Glomerular visceral epithelial cell (primary cell): ENCODE data around the gene PARVG.

ENCODE experiments used
- DNase-seq: peaks from one replicate; pipeline ENCODE4 v3.0.0-alpha.2; 2016; ENCODE audit errors: extremely low spot score

The PARVG gene

DNA sequence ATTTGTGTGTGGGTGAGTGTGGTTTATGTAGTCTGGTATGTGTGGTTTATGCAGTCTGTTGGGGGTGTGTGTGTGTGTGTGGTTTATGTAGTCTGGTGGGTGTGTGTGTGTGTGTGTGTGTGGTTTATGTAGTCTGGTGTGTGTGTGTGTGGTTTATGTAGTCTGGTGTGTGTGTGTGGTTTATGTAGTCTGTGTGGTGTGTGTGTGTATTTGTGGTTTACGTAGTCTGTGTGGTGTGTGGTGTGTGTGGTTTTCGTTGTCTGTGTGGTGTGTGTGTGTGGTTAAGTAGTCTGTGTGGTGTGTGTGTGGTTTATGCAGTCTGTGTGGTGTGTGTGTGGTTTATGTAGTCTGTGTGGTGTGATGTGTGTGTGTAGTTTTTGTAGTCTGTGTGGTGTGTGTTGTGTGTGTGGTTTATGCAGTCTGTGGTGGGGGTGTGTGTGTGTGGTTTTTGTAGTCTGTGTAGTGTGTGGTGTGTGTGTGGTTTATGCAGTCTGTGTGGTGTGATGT is 26.2 kb upstream of the PARVG start:
- DNase-seq: peak; percentile 84

DNA sequence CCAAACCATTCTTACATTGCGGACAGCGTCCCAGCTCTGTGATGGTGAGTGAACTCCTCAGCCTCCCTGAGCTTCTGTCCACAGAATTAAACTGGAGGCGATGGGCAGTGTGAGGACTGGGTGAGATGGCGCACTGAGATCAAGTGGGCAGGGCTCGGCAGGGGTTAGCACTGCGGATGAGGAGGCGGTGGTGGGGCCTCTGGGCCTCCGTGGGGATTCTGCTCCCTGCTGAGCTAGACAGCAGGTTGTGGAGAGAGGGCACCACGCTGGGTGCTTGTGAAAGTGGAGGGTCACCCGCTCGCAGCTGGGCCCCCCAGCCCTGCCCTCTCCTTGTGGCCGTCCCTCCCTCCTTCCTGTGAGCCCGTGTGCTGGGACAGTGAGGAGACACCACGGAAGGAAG is 25.6 kb upstream of the PARVG start:
- no peak for DNase-seq

DNA sequence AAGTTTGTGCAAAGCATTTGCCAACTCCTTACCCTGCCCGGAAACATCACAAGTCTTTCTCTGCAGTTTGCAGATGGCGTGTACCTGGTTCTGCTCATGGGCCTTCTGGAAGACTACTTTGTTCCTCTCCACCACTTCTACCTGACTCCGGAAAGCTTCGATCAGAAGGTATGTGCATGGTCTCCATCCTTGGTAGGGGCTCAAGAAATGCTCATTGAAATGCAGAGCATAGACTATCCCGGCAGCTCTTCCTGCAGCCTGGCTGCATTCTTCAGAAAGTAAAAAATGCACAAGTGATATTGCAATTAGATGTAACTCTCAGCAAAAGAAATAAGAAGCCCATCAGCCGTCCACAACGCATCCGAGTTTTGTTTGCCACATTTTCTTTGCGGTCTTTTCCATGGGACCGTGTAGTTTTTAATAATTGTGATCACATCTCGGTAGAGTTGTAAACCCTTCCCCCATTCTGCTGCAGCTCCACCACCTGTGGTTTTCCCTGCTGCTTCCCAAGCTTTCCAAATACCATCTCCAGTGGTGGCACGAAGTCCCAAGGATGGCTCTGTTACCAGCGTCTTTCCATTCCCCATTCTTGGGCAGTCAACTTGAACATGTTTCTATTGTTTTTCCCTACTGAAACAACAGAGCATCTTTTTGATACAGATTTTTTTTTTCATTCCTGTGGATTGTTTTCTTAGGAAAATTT is 22.7 kb upstream of the PARVG start:
- DNase-seq: no peak

DNA sequence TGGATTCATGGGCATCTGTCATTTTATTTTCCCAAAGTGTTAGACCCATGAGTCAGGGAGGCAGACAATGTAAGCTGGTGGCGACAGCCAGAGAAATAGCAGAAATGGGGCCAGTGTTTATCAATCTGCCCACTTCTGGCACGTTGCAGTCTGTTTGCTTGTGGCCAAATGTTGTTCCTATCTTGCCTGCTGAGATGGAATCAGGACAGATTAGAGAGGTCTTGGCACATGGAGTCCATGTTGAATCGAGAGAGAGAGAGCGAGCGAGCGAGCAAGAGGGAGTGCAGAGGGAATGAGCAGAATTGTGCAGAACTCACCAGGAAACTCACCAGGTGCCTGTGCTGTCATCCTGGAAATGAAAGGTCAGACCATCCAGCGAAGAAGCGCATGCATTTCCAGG is 21.9 kb upstream of the PARVG start:
- no peak for DNase-seq

DNA sequence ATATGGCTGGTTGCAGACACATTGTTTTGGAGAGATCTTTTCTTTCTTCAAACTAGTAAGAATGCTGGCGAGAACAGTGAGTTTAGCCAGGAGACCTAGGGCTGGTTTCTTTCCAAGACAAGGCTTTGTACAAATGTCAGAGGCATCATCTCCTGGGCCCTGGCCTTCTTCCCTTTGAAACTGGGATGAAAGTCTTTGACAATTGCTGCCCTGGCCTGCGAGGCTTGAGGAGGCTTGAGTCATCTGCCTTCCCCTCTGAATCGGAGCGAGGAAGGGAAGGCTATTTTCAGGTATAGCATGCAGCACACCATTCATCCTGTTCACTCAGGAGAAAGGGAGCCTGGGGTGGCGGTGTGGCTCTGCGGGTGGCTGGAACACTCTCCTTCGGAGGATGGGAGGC is 21.5 kb upstream of the PARVG start:
- DNase-seq: no peak

DNA sequence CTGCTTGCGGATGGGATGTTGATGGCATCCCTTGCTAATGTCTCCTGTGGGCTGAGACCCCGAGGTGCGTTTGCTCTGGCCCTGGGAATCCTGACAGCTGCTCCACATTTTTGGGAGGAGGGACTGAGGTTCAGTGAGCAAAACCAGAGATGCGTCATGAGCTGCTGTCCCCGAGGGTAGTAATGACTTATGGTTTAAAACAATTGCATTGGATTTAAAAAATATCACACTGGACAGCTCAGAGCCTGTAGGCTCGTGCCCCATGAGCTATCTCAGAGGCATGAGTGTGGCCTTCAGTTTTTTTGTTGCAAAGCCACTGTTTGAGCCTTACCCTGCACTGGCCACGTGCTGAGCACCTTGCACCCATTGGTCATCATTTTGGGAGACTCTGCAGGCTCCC is 20.9 kb upstream of the PARVG start:
- no peak for DNase-seq

DNA sequence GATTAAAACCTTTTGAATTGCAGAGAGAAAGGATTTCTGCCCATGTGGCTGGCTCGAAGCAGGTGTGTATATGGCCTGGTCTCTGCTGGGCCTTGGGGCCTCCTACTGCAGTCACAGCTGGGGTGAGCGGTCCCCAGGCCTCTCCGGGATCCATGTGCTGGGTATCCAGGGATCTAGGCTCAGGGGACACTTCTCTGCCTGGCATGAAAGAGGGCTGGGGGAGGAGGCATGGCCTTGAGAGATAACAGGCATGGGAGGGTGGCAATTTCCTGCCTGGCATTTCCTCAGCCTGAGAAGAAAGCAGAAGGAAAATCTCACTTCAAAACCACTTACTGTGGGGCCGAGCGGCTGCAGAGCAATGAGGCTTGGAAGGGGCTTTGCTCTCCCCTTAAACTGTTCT is 20.3 kb upstream of the PARVG start:
- DNase-seq: no peak

DNA sequence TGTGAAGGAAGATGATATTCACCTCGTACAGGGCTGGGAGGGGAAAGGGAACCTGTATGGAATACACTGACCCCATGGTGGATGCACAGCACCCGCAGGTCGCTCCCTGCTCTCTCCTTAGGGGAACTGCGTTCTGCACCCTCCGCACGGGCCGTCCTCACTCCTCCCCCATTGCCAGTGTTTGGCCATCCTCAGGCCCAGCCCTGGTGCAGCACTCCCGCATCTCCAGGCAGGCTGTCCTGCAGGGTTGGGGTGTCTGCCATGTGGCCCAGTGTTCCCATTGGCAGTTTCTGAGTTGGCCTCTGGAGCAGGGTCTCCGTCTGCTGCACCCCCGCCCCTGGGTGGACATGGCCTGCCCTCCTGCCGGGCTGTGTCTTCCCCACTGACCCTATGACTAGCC is 19.1 kb upstream of the PARVG start:
- DNase-seq: no peak

DNA sequence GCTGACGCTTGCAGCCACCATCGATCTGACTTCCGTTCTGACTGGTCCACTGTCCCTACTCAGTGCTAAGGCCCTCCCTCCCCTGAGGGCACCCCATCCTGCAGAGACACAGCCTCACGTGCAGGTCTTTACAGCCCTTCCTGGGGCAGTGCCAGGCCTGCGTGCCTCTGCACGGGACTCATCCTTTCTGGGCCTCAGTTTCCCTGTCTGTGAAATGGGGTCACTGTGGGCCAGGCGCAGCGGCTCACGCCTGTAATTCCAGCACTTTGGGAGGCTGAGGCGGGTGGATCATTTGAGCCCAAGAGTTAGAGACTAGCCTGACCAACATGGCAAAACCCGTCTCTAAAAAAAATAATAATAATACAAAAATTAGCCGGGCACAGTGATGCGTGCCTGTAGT is 17.8 kb upstream of the PARVG start:
- no peak for DNase-seq

DNA sequence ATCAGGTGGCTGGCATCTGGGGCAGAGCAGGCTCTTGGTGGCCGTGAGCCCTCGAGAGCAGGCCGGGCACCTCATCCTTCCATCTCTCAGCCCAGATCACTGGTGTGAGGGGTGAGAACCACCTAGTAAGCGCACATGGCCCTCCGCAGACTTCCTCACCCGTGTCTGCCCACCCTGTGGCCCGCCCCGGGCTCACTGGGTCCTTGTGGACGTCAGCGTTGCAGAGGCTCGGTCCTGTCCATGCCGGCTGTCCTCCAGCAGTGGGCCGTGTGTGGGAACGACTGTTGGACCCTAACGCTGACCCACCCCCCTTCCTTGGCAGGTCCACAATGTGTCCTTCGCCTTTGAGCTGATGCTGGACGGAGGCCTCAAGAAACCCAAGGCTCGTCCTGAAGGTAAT is 17.2 kb upstream of the PARVG start:
- no peak for DNase-seq

DNA sequence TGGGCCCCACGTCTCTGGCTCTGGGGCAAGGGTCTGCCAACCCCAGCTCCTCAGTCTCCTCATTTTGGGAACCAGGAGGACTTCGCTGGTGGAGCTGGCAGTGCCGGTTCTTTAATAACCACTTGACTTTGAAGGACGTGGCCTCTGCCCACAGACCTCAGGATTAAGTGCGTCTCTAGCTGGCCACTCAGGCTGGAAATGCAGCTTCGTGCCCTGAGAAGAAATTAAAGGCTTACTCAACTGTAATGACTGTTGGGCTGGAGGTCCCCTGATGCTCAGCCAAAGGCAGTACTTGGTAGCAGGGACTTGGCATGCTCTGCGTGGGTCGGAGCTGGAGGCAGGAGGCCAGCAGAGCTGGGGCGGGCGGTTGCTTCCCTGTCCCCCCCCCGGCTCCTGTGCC is 16.7 kb upstream of the PARVG start:
- no peak for DNase-seq

DNA sequence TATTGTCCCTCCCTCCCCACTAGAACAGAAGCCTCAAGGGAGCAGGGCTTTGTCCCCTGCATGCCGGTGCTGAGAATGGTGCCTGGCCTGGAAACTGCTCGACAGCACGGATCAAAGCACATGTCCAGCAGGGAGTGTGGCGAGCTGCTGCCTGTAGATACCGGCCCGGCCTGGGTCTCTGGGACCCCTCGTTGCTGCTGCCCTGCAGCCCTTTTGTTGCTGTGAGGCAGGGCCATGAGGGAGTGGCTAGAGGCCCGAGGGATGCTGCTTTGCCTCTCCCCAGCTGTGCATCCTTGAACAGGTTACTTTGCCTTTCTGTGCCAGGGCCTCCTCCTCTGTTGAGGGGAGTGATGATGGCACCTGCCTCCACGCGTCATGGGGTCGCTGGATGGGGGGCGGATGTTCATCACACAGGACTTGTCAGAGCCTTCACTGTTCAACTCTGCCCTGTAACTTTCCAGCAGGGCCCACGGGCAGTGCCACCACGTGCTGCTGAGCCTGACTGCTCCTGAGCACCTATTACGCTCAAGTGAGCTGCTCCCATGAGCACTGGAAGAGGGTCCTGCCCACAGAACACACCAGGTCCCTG is 15.3 kb upstream of the PARVG start:
- no peak for DNase-seq

DNA sequence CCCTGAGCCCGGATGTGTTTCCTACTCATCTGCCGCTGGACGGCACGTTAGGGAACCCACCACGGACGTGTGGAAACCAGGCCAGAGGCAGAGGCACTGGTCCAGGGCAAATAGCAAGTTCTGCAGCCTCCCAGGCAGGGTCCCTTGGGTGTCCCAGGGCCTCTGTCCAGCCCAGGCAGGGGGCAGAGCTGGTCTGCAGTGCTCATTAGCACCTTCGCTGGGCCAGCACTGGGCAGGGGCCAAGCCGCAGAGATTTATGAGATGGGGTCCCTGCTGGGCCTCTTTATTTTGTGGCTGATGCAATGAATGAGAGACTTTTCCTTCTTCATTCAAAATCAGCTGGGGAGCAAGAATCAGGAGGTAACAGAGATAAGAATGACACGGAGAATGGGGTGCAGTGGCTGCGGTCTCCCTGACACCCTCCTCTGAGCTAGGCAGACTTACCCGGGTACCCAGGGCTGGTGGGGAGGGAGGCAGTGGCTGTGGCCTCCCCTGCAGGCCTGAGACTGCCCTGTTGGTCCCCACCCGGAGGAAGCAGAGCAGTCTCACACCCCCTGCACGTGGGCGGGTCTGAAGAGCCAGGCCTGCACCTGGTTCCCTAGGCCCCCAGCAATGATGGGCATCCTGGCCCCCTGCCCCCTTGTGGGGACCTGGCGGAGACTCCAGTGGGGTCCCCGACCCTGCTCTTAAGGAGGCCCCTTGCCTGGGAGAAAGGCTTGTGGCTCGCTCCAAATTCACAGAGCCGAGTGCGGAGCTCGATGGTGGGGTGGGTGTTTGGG is 14.0 kb upstream of the PARVG start:
- DNase-seq: no peak

DNA sequence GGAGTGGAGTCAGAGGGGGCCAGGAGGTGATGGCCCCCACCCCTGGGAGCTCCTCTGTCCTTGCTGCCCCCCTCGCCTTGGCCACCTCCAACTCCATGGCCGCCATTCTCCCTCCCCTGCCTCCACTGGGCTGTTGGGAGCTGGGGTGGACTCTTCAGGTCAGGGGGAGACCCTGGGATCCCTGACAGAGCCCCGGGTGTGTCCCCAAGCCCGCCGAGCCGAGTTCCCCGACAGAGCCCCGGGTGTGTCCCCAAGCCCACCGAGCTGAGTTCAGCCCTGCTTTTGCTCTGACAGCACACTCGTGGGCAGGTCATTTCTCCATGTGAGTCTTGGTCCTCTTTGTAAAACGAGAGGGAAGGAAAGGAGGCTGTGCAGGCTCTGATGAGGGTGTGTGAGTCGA is 13.2 kb upstream of the PARVG start:
- no peak for DNase-seq

DNA sequence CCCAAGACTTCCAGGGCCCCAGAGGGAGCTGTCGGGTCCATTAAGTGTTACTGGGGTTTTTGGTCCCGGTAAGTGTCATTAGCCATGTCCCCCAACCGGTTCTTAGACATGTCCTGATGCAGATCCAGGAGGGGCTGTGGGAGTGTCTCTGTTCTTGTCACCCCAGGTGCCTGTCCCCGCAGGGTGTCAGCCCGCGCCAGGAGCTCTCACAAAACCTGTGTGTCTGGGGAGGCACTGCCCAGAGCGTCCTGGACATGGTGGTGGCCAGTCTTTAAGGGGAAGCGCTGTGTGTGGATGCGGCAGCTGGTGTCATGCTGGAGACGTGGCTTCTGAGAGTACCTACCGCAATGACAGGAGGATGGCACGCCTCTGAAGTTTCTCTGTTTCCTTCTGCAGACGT is 12.5 kb upstream of the PARVG start:
- no peak for DNase-seq

DNA sequence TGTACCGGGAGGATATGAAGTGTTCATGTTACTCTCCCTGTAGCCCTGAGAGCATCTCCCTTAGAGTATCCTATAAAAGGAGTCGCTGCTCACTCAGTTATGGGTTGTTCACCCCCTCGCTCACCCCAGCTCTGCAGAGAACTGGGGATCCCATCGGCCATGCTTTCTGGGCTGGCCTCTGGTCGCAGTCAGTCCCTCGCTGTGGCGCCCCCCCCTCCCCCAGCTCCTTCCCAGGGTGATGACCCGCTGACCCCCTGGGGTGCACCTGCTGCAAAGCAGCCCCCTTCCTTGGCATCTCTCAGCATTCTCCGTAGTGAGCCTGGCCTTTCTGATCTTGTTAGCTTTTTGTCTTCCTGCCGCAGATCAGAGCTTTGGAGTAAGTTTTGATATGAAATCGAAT is 10.3 kb upstream of the PARVG start:
- no peak for DNase-seq

DNA sequence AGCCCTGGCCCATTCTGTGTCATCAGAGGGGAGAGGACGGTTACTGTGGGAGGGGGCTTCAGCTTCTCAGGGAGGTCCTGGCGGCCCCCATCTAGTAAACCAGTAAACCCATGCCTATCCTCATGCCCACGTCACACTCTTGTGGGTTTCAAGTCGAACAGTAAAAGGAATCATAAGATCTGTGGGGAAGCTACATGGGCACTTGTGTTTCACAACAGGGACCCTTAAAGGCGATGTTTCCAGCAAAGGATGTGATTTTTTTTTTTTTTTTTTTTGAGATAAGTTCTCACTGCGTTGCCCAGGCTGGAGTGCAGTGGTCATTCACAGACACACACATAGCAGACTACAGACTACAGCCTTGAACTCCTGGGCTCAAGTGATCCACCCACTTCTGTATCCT is 9.2 kb upstream of the PARVG start:
- DNase-seq: no peak

DNA sequence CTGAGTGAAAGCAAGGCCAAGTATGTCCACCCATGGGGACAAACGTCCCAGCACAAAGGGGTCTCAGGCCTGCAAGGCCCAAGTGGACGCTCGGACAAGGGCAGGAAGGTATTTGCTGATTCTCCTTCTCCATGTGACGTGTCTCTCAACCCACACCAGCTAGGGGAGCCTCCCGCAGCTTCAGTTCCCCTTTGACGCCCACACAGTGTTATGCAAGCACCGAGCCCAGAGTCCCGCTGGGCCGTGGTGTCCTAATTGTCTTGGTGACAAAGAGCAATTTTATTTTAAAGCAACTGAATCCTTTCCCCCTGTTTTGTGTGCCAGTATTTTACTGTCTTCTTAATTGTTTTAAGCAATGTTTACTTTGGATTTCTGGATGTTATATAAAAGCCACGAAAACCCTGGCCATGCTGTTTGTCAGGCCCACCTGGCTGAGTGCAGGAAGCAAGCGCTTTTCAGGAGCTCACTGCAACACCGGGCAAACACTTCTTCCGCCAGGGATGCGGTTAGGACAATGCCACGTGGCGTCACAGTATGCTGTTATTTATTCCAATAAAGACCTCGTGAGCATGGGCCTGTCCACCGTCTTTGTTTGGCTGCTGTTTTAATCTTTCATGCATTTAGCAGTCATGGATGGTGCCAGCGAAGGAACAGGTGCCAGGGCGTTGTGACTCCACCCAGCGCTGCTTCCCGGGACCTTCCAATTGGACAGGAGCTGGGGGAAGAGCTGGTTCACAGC is 8.2 kb upstream of the PARVG start:
- DNase-seq: no peak

DNA sequence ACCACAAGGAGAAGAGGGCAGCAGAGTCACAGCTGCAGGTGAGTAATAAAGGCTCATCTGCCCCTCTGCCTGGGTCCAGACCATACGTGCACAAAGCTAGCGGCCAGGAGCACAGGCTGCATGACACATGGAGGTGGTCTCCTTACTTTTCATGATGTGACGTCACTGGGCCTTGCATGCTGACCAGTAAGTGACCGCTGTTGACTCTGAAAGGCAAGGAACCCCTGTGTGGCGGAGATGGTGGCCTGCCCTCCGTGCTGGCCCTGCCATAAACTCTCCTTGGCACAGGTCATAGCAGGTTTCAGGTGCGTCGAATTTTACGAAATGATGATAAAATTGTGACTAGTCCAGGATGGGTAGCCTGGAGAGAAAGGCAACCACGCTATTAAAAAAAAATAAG is 7.6 kb upstream of the PARVG start:
- no peak for DNase-seq

DNA sequence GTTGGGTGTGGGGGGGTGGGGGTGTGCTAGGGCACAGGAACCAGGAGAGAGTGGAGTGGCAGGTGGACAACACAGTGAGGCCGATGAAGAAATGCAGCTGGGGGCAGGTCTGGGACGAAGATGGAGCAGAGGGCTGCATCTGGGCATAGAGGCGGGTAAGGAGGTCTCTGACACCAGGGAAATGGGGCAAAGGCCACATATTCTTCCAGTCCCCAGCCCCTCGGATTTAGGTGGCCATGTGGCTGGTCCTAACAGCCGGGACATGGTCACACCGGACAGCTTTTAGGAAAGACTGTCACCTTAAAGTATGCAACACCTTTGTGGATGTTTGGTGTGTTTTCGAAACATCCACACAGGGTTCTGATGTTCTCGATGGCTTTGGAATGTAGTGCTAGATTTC is 5.0 kb upstream of the PARVG start:
- DNase-seq: no peak

DNA sequence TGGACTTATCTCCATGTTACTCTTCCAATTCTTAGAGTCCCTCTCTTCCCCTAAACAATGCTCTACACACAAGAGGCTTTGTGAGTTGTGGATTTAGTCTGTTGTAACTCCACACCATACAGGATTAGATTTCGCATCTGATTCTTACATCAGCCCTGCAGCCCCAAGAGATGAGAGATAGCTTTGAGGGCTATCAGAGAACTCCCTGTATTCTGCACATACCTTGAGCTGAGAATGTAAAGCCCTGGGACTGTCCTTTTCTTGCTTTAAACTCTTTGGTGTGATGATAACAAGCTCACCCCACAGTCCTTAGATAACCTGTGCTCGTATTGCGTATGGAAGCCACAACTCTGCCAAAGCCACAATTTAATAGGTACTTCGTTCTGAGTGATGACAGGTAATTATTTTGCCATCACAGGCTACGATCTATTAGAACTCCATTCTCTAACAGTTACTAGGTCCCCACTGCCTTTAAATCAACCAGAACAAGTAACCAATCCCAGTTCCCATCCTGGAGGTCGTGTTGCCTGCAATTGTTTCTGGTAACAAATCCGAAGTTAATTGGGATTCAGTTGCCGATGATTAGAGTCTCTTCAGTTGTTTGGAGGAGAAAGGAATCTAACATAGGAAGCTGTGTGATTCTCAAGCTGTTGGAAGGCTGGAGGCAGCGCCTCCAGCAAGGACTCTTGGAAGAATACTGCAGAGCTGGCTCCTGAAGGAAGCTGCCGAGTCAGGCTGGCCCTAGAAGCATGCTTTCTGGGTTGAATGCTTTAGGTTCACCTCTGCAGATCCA is 1.3 kb upstream of the PARVG start:
- no peak for DNase-seq
